C4-2B (cell line): ENCODE results near the gene ITGB2.

Experiments
- CTCF ChIP-seq: fragments of 450-650 bp; conservative IDR thresholded peaks from 2 replicates; pipeline ENCODE4 v1.5.1; 2017; ENCODE audit warnings: mild to moderate bottlenecking
- ZFX ChIP-seq: fragments of 450-650 bp; IDR thresholded peaks from 2 replicates; pipeline ENCODE4 v1.6.1; 2017

GRCh38 chr21:44933918-44934260 lies 13.2 kb upstream of the ITGB2 start:
- TF ChIP-seq CTCF (no peak), ZFX (no peak)
